K562 (cell line): ENCODE results near the gene FGD6. TPM values are rescaled to one million over a fixed set of nuclear protein-coding genes. Genes with fewer than 3 reads are reported as not detected.

ENCODE experiments used
- ASH1L ChIP-seq: fragments of 450-650 bp; IDR thresholded peaks from 2 replicates; pipeline ENCODE4 v1.6.1; 2018; ENCODE audit warnings: borderline replicate concordance, mild to moderate bottlenecking, low read depth; ENCODE audit not compliant: partially characterized antibody
- ATF7 ChIP-seq: fragments of 450-650 bp; IDR thresholded peaks from 2 replicates; pipeline ENCODE4 v1.7.1; 2014; ENCODE audit warnings: mild to moderate bottlenecking, moderate library complexity
- BACH1 ChIP-seq: fragments of 200-800 bp; sonication (Bioruptor generic); IDR thresholded peaks from 2 replicates; pipeline ENCODE4 v1.6.1; 2016; ENCODE audit warnings: missing genetic modification characterization, missing compliant biosample characterization
- CBX8 ChIP-seq: fragments of 200-600 bp; sonication (generic); IDR thresholded peaks from 2 replicates; pipeline ENCODE4 v1.6.1; 2012; ENCODE audit warnings: borderline replicate concordance, mixed run types, low read depth, mild to moderate bottlenecking, moderate library complexity, mixed read lengths, low read length, control low read depth, inconsistent platforms; ENCODE audit not compliant: poor library complexity, severe bottlenecking; ENCODE audit errors: extremely low read depth
- EHMT2 ChIP-seq: fragments of 450-650 bp; IDR thresholded peaks from 2 replicates; pipeline ENCODE4 v1.6.1; 2018; ENCODE audit warnings: antibody characterized with exemption
- FOXA1 ChIP-seq: fragments of 450-650 bp; IDR thresholded peaks from 2 replicates; pipeline ENCODE4 v1.6.1; 2016; ENCODE audit warnings: mild to moderate bottlenecking, borderline replicate concordance
- GABPB1 ChIP-seq: sonication (generic); formaldehyde crosslinking; IDR thresholded peaks from 2 replicates; pipeline ENCODE4 v1.8.0; 2022; ENCODE audit warnings: mild to moderate bottlenecking, missing genetic modification reagents
- KAT7 ChIP-seq: sonication (generic); formaldehyde crosslinking; IDR thresholded peaks from 2 replicates; pipeline ENCODE4 v1.8.0; 2022; ENCODE audit warnings: missing genetic modification reagents, mild to moderate bottlenecking, borderline replicate concordance
- KLF16 ChIP-seq: IDR thresholded peaks from 2 replicates; pipeline ENCODE4 v1.6.1; 2016; ENCODE audit warnings: antibody characterized with exemption
- NCOA4 ChIP-seq: fragments of 450-650 bp; IDR thresholded peaks from 2 replicates; pipeline ENCODE4 v1.6.1; 2018; ENCODE audit warnings: mild to moderate bottlenecking; ENCODE audit not compliant: partially characterized antibody
- NCOA6 ChIP-seq: fragments of 450-650 bp; IDR thresholded peaks from 2 replicates; pipeline ENCODE4 v1.6.1; 2017; ENCODE audit warnings: mild to moderate bottlenecking
- NRF1 ChIP-seq, 2 experiments: fragments of 450-650 bp; IDR thresholded peaks in 1 of 2; conservative IDR thresholded peaks in 1 of 2; 2 replicates each; pipeline ENCODE4 v1.6.1; 2014; ENCODE audit warnings: mild to moderate bottlenecking in 2 of 2
- SMAD3 ChIP-seq: fragments of 450-650 bp; formaldehyde crosslinking; conservative IDR thresholded peaks from 2 replicates; pipeline ENCODE4 v1.4.0; 2020; ENCODE audit warnings: mild to moderate bottlenecking
- TRIM24 ChIP-seq, 2 experiments: fragments of 450-650 bp; IDR thresholded peaks; 2 replicates each; pipeline ENCODE4 v1.6.1; 2016
- ZNF408 ChIP-seq: fragments of 250-450 bp; sonication (Bioruptor Pico); IDR thresholded peaks from 2 replicates; pipeline ENCODE4 v1.4.0; 2020; ENCODE audit warnings: low read depth, mild to moderate bottlenecking, moderate library complexity
- polyA plus RNA-seq, 8 experiments: library from polyadenylated mRNA; depleted of rRNA in 4 of 8; stranded (reverse) in 5 of 8; unstranded in 3 of 8; fragments of >200 nt; fragmentation: Nextera tagmentation in 2 of 8; fragmentation: Illumina TruSeq in 1 of 8; extraction: Ambion mirVana in 2 of 8; extraction: Trizol in 1 of 8; gene quantifications; 2 replicates each; pipeline versions ENCODE4 v1.2.1 to v1.2.3, GENCODE V29; 2011 to 2014; ENCODE audit warnings: inconsistent platforms in 1 of 8, missing spikeins in 1 of 8
- total RNA-seq, 7 experiments: library from RNA; depleted of rRNA in 6 of 7; stranded (reverse); fragments of >200 nt in 6 of 7; fragmentation: Illumina TruSeq in 2 of 7; extraction: Trizol in 2 of 7; gene quantifications; 2 replicates each; pipeline versions ENCODE4 v1.2.1 to v1.2.3, GENCODE V29; 2011 to 2021; ENCODE audit warnings: low replicate concordance in 1 of 7
- TF ChIP-seq, protein P1 (sequence below): fragments of 250-450 bp; sonication (Bioruptor Pico); IDR thresholded peaks from 2 replicates; pipeline ENCODE4 v1.4.0; 2020; ENCODE audit warnings: borderline replicate concordance
- TF ChIP-seq, protein P2 (sequence below), 3 experiments: IDR thresholded peaks in 2 of 3; conservative IDR thresholded peaks in 1 of 3; 2 replicates each; pipeline ENCODE4 v1.5.1; 2011 to 2012; ENCODE audit warnings: low read length in 3 of 3, mild to moderate bottlenecking in 3 of 3, control low read depth in 2 of 3, improper control_type of control experiment in 1 of 3, inconsistent platforms in 1 of 3, low read depth in 1 of 3, mixed read lengths in 1 of 3, moderate library complexity in 1 of 3; ENCODE audit not compliant: insufficient read depth in 2 of 3
- TF ChIP-seq, protein P3 (sequence below): fragments of 450-650 bp; IDR thresholded peaks from 2 replicates; pipeline ENCODE4 v1.6.1; 2018; ENCODE audit warnings: mild to moderate bottlenecking, low read depth; ENCODE audit not compliant: partially characterized antibody
- TF ChIP-seq, protein P4 (sequence below), 2 experiments: fragments of 450-650 bp; IDR thresholded peaks; 2 replicates each; pipeline ENCODE4 v1.6.1; 2016
- TF ChIP-seq, protein P5 (sequence below): fragments of 450-650 bp; formaldehyde crosslinking; IDR thresholded peaks from 2 replicates; pipeline ENCODE4 v1.4.0; 2020; ENCODE audit warnings: mild to moderate bottlenecking, moderate library complexity

FGD6 gene
- total and polyA plus RNA-seq, 9 of the 15 experiments (the other 6 are each of a cell fraction or from before 2014, with no cell fraction given), result 1.5 to 11.1 (median 5.8) TPM

DNA sequence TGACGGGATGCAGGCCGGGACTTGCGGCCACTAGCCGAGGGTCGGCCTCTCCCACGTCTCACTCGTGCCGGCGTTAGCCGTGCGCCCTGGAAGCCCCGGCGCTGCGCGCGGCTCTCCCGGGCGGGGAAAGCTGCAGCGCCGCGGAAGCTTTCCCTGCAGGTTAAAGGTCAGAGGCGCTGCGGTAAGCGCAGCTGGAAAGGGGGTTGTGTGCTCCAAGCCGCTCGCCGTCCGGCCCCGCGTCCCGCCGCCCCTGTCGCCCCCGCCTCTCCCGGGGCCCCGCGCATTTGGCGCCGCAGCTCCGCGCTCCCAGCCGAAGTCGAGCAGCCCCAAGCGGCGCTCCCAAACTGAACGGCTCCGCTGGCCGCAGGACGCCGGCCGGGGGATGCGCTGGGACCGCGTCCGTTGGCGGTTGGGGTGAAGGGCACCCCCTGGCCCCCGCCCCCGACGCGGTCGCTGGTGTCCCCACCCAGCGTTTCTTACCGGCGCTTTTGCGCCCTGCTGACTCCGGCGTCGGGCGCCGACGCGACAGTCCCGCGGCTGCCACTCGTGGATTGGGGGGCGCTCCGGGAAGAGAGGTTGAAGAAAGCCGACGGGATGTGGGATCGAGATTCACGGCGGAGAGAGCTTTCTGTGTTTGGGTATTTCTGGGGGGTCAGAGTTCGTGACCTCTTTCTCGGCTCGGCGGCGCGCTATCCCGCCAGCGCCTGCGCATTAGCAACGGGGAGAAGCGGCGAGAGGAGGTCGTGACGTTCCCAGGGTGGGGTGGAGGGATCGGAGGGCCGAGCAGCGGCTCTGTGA is 144.2 kb downstream of the FGD6 start, which contains the start of gene NR2C1 (continued):
- TF ChIP-seq NCOA4 (no peak), FOXA1 (no peak), KLF16 (no peak), GABPB1 (CRISPR knock-in tag) (peak; percentile 51), NRF1 (conservative IDR thresholded peaks at IDR 0.05 in 1 of 2, IDR thresholded peaks at IDR 0.05 in 1 of 2) (peak; percentile 95 to 96), KAT7 (CRISPR knock-in tag) (no peak), TRIM24 (IDR thresholded peaks at IDR 0.05) (no peak), ATF7 (0 out of 2 replicates have a peak, but pooled peaks have one; percentile 75), CBX8 (no peak), SMAD3 (CRISPR knock-in tag) (no peak), ASH1L (no peak), EHMT2 (no peak), BACH1 (no peak), NCOA6 (no peak; the same call in 1 of the 2 replicates), ZNF408 (no peak)
- TF ChIP-seq, protein P1, sequence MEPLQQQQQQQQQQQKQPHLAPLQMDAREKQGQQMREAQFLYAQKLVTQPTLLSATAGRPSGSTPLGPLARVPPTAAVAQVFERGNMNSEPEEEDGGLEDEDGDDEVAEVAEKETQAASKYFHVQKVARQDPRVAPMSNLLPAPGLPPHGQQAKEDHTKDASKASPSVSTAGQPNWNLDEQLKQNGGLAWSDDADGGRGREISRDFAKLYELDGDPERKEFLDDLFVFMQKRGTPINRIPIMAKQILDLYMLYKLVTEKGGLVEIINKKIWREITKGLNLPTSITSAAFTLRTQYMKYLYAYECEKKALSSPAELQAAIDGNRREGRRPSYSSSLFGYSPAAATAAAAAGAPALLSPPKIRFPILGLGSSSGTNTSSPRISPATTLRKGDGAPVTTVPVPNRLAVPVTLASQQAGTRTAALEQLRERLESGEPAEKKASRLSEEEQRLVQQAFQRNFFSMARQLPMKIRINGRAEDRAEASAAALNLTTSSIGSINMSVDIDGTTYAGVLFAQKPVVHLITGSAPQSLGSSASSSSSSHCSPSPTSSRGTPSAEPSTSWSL (CRISPR knock-in tag), result no peak
- TF ChIP-seq, protein P2, sequence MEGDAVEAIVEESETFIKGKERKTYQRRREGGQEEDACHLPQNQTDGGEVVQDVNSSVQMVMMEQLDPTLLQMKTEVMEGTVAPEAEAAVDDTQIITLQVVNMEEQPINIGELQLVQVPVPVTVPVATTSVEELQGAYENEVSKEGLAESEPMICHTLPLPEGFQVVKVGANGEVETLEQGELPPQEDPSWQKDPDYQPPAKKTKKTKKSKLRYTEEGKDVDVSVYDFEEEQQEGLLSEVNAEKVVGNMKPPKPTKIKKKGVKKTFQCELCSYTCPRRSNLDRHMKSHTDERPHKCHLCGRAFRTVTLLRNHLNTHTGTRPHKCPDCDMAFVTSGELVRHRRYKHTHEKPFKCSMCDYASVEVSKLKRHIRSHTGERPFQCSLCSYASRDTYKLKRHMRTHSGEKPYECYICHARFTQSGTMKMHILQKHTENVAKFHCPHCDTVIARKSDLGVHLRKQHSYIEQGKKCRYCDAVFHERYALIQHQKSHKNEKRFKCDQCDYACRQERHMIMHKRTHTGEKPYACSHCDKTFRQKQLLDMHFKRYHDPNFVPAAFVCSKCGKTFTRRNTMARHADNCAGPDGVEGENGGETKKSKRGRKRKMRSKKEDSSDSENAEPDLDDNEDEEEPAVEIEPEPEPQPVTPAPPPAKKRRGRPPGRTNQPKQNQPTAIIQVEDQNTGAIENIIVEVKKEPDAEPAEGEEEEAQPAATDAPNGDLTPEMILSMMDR (IDR thresholded peaks at IDR 0.05 in 2 of 3, conservative IDR thresholded peaks at IDR 0.05 in 1 of 3; ENCODE audit: insufficient read depth in 2 of 3, low read depth in 1 of 3, low read length in 3 of 3), result no peak
- TF ChIP-seq, protein P3, sequence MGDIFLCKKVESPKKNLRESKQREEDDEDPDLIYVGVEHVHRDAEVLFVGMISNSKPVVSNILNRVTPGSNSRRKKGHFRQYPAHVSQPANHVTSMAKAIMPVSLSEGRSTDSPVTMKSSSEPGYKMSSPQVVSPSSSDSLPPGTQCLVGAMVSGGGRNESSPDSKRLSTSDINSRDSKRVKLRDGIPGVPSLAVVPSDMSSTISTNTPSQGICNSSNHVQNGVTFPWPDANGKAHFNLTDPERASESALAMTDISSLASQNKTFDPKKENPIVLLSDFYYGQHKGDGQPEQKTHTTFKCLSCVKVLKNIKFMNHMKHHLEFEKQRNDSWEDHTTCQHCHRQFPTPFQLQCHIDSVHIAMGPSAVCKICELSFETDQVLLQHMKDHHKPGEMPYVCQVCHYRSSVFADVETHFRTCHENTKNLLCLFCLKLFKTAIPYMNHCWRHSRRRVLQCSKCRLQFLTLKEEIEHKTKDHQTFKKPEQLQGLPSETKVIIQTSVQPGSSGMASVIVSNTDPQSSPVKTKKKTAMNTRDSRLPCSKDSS, result no peak
- TF ChIP-seq, protein P4, sequence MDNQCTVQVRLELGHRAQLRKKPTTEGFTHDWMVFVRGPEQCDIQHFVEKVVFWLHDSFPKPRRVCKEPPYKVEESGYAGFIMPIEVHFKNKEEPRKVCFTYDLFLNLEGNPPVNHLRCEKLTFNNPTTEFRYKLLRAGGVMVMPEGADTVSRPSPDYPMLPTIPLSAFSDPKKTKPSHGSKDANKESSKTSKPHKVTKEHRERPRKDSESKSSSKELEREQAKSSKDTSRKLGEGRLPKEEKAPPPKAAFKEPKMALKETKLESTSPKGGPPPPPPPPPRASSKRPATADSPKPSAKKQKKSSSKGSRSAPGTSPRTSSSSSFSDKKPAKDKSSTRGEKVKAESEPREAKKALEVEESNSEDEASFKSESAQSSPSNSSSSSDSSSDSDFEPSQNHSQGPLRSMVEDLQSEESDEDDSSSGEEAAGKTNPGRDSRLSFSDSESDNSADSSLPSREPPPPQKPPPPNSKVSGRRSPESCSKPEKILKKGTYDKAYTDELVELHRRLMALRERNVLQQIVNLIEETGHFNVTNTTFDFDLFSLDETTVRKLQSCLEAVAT (IDR thresholded peaks at IDR 0.05), result 0 out of 4 replicates have a peak, but pooled peaks of 1 of the 2 experiments have one; percentile 31
- TF ChIP-seq, protein P5, sequence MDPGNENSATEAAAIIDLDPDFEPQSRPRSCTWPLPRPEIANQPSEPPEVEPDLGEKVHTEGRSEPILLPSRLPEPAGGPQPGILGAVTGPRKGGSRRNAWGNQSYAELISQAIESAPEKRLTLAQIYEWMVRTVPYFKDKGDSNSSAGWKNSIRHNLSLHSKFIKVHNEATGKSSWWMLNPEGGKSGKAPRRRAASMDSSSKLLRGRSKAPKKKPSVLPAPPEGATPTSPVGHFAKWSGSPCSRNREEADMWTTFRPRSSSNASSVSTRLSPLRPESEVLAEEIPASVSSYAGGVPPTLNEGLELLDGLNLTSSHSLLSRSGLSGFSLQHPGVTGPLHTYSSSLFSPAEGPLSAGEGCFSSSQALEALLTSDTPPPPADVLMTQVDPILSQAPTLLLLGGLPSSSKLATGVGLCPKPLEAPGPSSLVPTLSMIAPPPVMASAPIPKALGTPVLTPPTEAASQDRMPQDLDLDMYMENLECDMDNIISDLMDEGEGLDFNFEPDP (CRISPR knock-in tag), result no peak
